ENCODE data around the gene ASPDH. TPM values are rescaled to one million over a fixed set of nuclear protein-coding genes. Genes with fewer than 3 reads are reported as not detected.
"Not testable (repeated sequence)": the region's sequence is repeated elsewhere in the genome, so short reads cannot be mapped to it uniquely, and the experiment has no call there.

Gene ASPDH
- polyA plus RNA-seq, 3 donors = 0.36 TPM; not detected in 2

DNA sequence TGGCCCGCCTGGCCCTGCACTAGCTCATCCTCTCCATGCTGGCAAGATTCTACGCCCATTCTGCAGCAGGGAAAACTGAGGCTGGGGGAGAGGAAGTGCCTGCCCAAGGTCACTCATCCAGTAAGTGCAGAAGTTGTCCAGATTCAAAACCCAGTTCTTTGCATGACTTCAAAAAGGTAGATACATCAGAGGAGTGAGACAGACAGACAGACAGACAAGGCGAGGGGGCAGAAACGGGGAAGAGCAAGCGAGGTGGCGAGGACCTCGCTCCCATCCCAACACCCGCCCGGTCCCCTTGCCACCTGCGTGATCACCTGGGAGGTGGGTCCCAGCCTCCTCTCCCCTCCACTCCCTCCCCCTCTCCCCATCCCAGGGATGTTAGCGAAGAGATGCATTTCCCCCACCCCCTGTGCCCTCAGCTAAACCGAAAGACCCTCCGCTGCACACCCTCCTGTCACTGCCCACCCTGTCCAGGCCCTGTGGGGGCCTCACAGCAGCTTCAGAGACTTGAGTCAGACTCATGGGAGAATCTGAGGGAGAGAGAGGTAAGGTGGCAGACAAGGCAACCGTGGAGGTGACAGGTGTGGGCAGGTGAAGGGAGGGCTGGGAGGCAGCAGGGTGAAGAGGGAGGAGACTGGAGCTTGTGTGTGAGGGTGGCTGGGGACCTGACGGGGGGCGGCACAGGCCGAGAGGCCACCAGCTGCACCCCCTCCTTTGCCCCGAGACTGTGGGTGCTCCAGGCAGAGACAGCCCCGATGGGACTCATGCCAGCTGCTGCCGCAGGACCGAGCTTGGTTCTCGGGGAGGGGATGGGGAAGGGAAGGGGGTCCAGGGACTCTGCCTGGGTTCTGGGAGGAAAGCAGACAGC, 35.6 kb upstream of the ASPDH start:
- WGBS, 3 donors = 59 to 83% (median 81%) methylated on average over 18 to 22 of the region's 22 CpGs
- H3K27ac ChIP-seq (ENCODE audit: low read depth, low read length) = no peak overlapping the region

DNA sequence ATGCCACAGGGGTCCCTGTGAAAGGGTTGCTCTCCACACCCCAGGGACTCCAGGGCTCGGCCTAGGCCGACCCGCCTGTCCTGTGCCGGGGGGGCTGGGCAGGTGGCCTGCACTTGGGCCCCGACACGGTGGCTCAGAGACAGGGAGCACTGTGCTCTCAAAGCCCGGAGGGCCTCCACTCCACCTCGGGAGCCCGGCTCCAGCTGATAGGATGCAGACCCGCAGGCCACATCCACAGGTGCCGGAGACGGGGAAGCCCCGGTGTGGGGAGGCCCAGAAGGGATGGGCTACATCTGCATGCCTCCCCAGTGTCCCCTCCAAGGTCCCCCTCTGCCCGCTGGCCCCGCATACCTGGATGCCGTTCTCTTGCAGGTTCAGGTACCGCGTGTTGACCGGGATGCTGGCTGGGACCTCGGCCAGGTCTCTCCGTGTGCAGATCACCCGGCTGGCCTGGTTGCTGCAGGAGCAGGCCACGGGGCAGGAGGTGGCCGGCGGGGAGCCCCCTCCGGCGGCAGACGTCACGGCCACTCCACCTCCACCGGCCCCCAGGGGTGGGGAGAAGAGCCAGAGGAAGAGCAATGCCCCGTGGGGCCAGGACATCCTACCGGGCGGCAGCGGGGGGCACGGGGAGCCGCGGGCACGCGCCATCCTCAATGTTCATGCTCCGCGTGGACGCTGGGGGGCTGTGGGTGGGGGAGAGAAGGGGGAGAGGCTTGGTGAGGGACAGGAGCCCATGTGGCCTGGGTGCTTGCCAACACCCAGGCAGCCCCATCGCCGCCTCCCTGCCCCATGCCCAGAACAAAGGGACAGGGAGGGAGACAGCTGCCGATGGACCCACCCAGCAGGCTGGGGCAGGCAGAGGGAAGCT, 34.7 kb upstream of the ASPDH start:
- 63 to 80% (median 80%) methylated on average over 44 to 45 of the region's 45 CpGs for WGBS, 3 donors
- H3K27ac ChIP-seq (ENCODE audit: low read depth, low read length) = no peak overlapping the region

DNA sequence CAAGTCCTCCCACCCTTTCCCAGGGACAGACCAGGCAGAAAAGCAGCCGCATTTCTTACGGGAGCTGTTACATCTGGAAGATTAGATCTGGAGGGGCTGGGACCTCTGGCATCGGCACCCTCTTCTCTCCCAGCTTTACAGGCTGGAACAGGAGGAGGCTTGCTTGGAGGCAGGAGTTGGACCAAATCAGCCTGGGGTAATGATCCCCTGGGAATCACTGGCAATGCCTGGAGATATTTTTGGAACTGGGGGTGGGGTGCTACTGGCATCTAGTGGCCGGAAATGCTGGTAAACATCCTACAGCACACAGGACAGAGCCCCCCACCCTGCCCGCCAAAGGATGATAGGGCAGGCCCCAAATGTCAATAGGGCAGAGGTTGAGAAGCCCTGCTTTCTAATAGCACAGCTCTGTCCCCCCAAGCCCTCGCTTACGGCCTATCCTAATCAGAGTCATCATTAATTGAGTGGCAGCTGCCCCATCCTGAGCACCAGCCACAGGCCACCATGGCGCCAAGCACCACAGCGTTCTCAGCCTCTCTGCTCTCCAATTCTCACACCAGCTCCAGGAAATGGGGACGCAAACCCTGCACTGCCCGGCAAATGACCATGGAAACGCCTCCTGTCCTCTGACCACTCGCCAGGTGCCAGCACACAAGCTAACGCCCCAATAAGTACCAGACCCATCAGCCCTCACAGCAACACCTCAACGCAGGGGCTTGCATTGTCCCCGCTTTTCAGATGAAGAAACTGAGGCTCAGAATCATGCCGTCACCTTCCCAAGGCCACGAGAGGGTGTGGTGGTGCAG, 33.9 kb upstream of the ASPDH start:
- WGBS, 3 donors = 47 to 71% (median 64%) methylated on average over 18 of the region's 18 CpGs
- H3K27ac ChIP-seq (ENCODE audit: low read depth, low read length) = no peak overlapping the region

DNA sequence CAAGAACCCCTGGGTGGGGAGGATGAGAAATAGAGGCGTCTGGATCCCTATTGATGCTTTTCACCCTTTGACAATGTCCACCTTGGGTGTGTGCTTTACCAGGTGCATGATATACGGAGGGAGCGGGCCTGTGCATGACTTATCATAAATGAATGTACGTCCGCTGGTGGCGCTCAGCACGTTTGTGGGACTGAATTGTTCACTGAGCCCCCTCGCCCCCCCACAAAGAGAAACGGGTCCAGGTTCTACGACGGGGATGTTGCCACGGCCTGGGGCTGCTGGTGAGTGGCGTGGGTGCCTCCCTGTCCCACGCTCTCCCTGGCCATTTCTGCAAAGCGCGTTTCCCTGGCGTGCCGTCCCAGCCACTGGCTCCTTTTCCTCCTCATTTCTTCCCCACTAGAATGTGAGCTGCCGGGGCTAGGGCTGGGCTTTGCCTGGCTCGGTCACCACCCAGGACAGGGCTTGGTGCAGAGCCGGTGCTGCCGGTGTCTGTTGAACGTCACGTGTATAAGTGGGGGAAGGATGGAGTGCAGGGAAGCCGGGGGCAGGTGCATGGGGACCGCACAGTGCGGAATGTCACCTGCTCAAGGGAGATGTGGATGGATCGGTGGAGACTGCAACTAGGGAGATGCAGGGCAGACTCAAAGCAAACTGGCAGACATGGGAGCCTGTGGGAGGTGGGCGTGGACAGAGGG, 33.0 kb upstream of the ASPDH start:
- 56 to 75% (median 74%) methylated on average over 29 of the region's 29 CpGs for WGBS, 3 donors

DNA sequence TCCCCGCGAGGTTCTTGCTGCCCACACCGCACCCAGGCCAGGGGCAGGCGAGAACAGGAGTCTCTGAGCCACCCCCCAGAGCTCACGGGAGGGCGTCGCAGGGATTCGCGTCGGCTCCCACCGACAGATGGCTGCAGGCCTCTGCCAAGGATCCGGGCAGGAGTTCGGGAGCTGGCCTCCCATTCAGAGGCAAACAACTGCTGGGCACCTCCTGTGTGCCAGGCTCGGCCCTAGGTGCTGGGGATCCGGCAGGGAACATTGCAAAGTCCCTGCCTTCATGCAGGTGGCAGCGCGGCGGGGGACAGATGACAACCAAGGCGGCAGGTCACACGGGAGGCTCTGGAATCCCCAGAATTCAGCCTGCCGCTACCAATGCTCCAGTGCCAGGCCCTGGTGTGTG, 29.2 kb upstream of the ASPDH start:
- 73 to 88% (median 88%) methylated on average over 21 of the region's 21 CpGs for WGBS, 3 donors
- H3K27ac ChIP-seq (ENCODE audit: low read depth, low read length) = no peak overlapping the region

More for the DNA sequence above, 33.0 kb upstream of the ASPDH start:
- H3K27ac ChIP-seq (ENCODE audit: low read depth, low read length) = no peak overlapping the region

DNA sequence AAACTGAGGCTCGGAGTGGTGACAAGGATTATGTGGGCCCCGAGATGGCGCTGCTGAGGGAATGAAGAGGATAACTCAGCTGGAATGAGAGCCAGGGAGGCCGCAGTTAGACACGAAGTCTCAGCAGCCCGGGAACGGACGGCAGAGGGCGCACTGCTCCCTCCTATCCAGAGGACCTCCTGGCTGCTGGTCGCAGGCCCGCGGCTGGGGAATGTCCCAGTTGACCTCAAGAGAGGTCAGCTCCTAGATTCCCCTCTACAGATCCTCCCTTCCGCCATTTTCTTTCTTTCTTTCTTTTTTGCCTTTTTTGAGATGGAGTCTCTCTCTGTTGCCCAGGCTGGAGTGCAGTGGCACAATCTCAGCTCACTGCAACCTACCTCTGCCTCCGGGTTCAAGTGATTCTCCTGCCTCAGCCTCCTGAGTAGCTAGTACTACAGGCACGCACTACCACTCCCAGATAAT, 24.1 kb upstream of the ASPDH start:
- H3K27ac ChIP-seq (ENCODE audit: low read depth, low read length) = no peak overlapping the region
- 15 to 21% (median 19%) methylated on average over 14 to 15 of the region's 15 CpGs for WGBS, 3 donors

DNA sequence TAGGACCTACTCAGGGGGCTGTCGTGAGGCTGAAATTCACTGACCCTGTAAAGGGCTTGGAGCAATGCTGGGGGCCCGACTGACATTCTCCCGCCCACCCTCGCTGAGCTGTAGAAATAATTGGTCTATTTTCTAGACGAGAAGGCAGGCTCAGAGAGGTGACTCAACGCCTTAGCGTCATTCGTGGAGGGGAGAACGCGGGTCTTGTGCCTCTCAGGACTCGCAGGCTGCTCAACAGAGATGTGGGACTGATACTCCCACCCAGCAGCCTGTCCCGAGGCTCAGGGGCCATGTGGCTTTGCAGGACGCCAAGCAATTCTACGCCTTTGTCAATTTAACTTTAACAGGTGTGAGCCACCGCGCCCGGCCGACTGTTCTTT, 23.6 kb upstream of the ASPDH start:
- 70 to 83% (median 76%) methylated on average over 18 of the region's 18 CpGs for WGBS, 3 donors

DNA sequence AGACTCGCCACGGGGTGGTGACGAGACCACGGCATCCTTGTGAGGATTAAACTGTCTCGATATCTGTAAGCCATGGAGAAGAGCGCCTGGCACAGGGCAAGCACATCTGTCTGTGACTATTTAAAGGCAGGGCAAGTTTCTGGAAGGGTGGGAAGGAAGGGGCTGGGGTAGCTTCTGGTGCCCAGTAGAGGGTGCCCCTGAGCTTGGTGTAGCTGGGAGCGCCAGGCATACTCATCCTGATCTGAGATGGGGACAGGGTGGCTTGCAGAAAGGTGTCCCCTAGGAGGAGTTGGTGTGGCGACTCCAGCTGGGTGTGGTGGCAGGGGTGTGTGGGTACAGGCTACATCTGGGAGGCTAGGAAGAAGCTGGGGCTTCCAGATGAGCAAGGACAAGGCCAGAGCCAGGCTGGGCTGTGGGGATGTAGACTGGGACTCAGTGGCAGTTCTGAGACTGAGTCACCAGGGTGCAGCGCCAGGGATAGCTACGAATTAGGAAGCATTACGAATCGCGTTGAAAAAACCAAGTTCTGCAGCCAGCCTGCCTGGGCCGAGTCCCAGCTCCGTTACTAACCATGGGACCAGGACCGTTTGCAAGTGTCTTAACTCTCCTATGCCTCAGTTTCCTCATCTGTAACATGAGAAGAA, 23.1 kb upstream of the ASPDH start:
- 86 to 91% (median 89%) methylated on average over 16 of the region's 16 CpGs for WGBS, 3 donors
- H3K27ac ChIP-seq (ENCODE audit: low read depth, low read length) = no peak overlapping the region

More for the DNA sequence above, 23.6 kb upstream of the ASPDH start:
- H3K27ac ChIP-seq (ENCODE audit: low read depth, low read length) = no peak overlapping the region

DNA sequence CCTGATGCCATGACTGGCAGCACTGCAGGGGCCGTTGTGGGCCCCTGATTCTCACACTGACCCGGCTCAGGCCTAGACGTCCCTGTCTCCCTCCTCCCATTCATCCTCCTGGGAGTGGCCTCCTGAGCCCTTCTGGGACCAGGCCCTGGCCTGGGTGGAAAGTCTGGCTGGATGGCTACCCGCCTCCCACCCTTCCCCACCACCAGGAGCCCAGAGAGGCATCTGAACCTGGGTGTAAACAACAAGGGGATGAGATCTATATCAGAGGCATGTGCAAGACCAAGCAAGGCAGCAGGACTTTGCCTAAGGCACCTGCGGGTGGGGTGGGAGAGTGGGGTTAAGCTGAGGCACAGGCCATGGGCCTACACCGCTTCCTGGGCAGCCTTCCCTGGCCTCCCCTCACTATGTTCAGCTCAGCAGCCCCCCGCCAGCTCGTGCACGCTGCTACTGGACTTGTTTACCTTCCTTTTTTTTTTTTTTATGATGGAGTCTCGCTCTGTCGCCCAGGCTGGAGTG, 22.0 kb upstream of the ASPDH start:
- 65 to 78% (median 71%) methylated on average over 11 of the region's 11 CpGs for WGBS, 3 donors

DNA sequence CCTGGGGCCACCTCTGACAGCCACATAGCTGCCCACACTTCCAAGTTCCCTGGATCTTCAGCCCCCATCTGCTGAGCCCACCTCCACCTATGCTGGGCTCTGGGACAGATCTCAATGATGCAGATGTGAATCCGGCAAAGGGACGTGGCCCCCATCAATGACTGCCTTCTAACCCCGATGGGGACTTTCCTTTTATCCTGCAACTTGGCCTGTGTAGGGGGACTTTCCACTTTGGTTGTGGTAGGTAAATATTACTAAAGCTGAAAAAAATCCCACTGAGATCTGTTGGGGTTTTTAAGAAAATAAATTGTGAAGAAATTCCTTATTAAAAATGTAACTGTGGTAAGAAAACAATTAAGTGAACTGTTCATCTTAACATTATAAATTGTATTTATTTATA, 20.8 kb upstream of the ASPDH start:
- 86 to 94% (median 90%) methylated on average over 3 of the region's 3 CpGs for WGBS, 3 donors
- no peak overlapping the region for H3K27ac ChIP-seq (ENCODE audit: low read depth, low read length)

More for the DNA sequence above, 22.0 kb upstream of the ASPDH start:
- H3K27ac ChIP-seq (ENCODE audit: low read depth, low read length) = no peak overlapping the region

DNA sequence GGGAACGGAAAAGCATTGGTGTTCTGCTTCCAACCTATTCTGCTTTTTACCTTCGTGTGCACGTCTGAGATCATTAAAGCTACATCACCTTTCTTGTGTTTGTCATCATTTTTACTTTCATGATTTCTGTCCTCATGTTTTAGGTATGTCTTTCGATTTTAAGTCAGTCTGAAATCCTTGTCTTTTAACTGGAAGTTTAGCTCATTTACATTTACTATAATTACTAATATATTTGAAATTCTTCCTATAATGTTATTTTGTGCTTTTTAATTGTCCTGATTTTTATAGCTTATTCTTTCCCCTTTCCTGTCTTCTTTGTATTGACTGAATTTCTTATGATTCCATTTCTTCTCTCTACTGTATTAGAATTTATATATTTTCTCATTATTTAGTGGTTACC, 19.2 kb upstream of the ASPDH start:
- no peak overlapping the region for H3K27ac ChIP-seq (ENCODE audit: low read depth, low read length)
- 69 to 88% (median 88%) methylated on average over 4 of the region's 4 CpGs for WGBS, 3 donors

DNA sequence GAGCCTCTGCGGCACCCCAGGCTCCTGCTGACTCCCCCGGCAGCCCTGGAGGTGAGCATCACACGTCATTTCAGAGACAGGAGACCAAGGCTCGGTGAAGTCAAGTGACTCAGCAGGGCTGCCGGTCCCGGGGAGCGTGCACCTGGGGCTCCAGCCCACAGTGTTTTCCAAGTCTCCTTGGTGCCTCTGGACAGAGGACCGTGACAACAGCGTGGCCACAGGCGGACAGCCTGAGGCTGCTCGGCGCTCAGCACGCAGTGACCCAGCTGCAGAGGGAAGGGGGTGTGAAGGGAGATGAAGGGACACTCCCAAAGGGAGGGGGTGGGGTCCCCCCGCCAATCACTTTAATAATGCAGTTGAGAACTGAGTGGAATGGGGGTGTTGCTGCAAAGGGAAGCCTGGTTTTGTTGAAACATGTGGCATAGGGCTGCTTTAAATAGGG, 17.5 kb upstream of the ASPDH start:
- H3K27ac ChIP-seq (ENCODE audit: low read depth, low read length) = no peak overlapping the region
- 37 to 78% (median 67%) methylated on average over 14 of the region's 14 CpGs for WGBS, 3 donors

DNA sequence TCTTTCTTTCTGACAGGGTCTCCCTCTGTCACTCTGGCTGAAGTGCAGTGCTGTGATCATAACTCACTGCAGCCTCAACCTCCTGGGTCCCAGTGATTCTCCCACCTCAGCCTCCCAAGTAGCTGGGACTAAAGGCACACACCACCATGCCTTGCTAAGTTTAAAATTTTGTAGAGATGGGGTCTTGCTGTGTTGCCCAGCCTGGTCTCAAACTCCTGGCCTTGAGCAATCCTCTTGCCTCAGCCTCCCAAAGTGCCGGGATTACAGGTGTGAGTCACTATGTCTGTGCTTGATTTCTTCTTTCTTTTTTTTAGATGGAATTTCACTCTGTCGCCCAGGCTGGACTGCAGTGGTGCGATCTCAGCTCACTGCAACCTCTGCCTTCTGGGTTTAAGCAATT, 14.3 kb upstream of the ASPDH start:
- not testable (repeated sequence) for H3K27ac ChIP-seq (ENCODE audit: low read depth, low read length)
- WGBS, 3 donors = 89 to 93% (median 91%) methylated on average over 3 of the region's 3 CpGs

DNA sequence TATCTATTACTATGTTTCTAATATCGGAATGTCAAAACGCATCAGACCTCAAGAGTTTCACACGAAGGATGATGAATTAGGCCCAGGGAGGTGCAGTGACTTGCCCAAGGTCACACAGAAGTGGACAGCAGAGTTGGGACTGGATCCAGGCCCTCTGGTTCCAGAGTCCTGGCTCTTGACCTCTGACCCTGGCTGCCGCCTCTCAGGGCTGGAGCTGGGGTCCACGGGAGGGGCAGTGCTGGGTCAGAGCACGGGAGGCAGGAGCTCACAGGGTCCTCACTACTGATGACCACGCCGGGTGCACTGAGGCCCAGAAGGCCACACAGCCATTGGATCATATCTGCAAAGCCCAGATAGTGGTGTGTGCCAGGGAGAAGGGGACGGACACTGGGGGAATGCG, 9.2 kb upstream of the ASPDH start:
- 76 to 90% (median 79%) methylated on average over 10 of the region's 10 CpGs for WGBS, 3 donors
- no peak overlapping the region for H3K27ac ChIP-seq (ENCODE audit: low read depth, low read length)

DNA sequence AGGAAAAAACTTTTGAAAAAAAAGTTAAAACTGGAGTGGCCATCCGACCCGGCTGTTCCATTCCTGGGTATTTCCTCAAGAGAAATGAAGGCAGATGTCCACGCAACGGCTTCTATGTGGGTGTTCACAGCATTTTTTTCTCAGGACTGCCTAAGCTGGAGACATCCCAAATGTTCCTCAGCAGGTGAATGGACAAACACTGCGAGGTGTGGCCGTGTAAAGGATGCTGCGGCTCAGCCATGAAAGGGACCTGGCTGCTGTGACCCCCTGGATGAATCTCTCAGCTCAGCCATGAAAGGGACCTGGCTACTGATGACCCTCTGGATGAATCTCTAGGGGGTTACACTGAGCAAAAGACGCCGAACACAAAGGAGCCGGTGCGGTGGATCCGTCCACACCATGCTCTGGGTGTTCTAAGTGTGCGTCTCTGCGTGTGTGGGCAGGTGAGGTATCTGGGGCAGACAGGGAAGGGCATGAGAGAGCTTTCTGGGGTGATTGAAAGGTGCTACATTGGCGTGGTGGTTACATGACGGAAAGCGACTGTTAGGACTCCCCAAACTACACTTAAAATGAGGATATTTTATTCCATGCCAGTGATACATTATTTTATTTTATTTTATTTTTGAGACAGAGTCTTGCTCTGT, 7.2 kb upstream of the ASPDH start:
- WGBS, 3 donors = 83 to 85% (median 84%) methylated on average over 17 of the region's 17 CpGs

DNA sequence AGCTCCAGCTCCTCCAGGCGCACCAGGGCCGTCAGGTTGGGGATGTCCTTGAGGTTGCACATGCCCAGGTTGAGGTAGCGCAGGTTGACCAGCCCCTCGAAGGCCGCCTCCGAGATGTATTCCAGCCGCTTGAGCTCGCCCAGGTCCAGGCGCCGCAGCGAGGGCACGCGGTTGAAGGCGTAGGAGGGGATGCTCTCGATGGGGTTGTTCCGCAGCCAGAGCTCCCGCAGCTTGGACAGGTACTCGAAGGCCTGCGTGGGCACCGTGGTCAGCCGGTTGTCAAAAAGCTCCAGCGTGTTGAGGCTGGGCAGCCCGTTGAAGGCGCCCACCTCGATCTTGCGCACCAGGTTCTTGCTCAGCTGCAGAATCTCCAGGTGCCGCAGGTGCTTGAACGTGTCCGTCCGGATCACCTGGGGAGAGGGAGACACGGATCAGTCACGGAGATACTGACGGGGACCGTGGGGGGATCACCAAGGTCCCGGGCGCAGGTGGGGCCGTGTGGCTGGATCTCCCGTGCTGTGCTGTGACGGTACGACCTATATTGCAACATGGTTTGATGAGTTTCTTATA, 5.4 kb upstream of the ASPDH start:
- no peak overlapping the region for H3K27ac ChIP-seq (ENCODE audit: low read depth, low read length)
- WGBS, 3 donors = 93 to 97% (median 96%) methylated on average over 40 of the region's 40 CpGs

More for the DNA sequence above, 7.2 kb upstream of the ASPDH start:
- no peak overlapping the region for H3K27ac ChIP-seq (ENCODE audit: low read depth, low read length)

Data from adipose tissue (tissue), 3 donors.